Measurements from ENCODE around the gene GPR78. TPM values are rescaled to one million over a fixed set of nuclear protein-coding genes. Genes with fewer than 3 reads are reported as not detected.

Gene GPR78
- total RNA-seq, 1 experiment from 2014 or later: not detected

GRCh38 chr4:8589336-8589735 is 9.1 kb downstream of the GPR78 start:
- no peaks in the 10 kb centered on the region for H3K9me2 ChIP-seq (replicated peaks; ENCODE audit: insufficient read depth, low read length)
- no peaks in the 10 kb centered on the region for H3K79me2 ChIP-seq (ENCODE audit: low read length)
- H3K27ac ChIP-seq (ENCODE audit: low read length): no peak overlapping the region
- no peak overlapping the region for H3K4me3 ChIP-seq (ENCODE audit: low read length)
- H3K9me3 ChIP-seq (ENCODE audit: low read length): no peaks in the 10 kb centered on the region
- no peak overlapping the region for H3K9ac ChIP-seq (ENCODE audit: low read length)
- H3K4me2 ChIP-seq (ENCODE audit: low read depth, low read length, poor library complexity, severe bottlenecking): no peak overlapping the region
- no peaks in the 10 kb centered on the region for H4K20me1 ChIP-seq (ENCODE audit: insufficient read depth, low read depth, low read length)
- no peaks in the 10 kb centered on the region for H3K27me3 ChIP-seq (ENCODE audit: low read length)
- no peak for DNase-seq
- H2AFZ ChIP-seq (ENCODE audit: low read length): no peak overlapping the region
- H3K4me1 ChIP-seq (ENCODE audit: low read length): no peaks in the 10 kb centered on the region
- no peaks in the 10 kb centered on the region for H3K36me3 ChIP-seq (ENCODE audit: insufficient read depth, low read length)

DNA sequence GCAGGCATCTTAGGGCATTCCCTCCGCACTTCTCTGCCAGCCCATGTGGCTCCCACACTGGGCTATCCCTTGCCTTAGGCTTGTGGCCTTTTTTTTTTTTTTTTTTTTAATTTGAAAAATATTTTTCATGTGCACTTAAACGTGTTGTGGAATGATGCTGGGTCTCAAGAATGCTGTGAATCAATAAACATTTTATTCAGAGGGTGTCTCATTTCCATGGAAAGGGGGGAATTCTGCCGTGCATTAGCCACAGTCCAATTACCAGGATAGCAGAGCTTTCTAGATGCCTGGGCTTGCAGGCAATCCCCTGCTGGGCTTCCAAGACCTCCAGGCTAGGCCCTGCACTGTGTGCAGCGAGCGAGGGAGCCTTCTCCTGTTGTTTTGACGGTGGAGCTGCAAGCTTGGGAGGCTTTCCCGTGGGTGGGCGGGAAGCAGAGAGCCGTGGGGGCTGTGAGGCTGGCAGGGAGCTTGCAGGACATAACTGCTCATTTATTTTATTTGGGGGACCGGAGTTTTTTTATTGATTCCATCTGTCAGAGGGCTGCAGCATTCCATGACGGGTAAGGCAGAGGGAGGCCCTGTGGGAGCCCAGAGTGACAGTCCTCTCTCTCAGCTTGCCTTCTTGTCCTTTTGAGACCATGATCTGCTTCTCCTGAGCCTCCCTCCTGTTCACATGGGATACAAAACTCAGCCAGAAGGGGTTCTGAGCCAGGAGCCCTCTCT is 9.8 kb downstream of the GPR78 start:
- no peaks in the 10 kb centered on the region for H3K27me3 ChIP-seq (ENCODE audit: low read length)
- H3K27ac ChIP-seq (ENCODE audit: low read length): no peak overlapping the region
- H3K4me1 ChIP-seq (ENCODE audit: low read length): no peaks in the 10 kb centered on the region
- no peaks in the 10 kb centered on the region for H3K36me3 ChIP-seq (ENCODE audit: insufficient read depth, low read length)
- H3K4me3 ChIP-seq (ENCODE audit: low read length): no peak overlapping the region
- no peaks in the 10 kb centered on the region for H4K20me1 ChIP-seq (ENCODE audit: insufficient read depth, low read depth, low read length)
- H3K9me3 ChIP-seq (ENCODE audit: low read length): no peaks in the 10 kb centered on the region
- DNase-seq: no peak
- no peak overlapping the region for H3K4me2 ChIP-seq (ENCODE audit: low read depth, low read length, poor library complexity, severe bottlenecking)
- no peaks in the 10 kb centered on the region for H3K79me2 ChIP-seq (ENCODE audit: low read length)
- H3K9me2 ChIP-seq (replicated peaks; ENCODE audit: insufficient read depth, low read length): no peaks in the 10 kb centered on the region
- no peak overlapping the region for H2AFZ ChIP-seq (ENCODE audit: low read length)
- no peak overlapping the region for H3K9ac ChIP-seq (ENCODE audit: low read length)

- Histone ChIP-seq H3K9ac (ENCODE audit: low read length) (no peak overlapping the region), H3K79me2 (ENCODE audit: low read length) (no peaks in the 10 kb centered on the region), H3K4me3 (ENCODE audit: low read length) (no peak overlapping the region), H3K27me3 (ENCODE audit: low read length) (no peaks in the 10 kb centered on the region), H3K27ac (ENCODE audit: low read length) (no peak overlapping the region), H2AFZ (ENCODE audit: low read length) (no peak overlapping the region), H3K9me3 (ENCODE audit: low read length) (no peaks in the 10 kb centered on the region), H3K4me2 (ENCODE audit: low read depth, low read length, poor library complexity, severe bottlenecking) (no peak overlapping the region), H4K20me1 (ENCODE audit: insufficient read depth, low read depth, low read length) (no peaks in the 10 kb centered on the region), H3K9me2 (replicated peaks; ENCODE audit: insufficient read depth, low read length) (no peaks in the 10 kb centered on the region), H3K4me1 (ENCODE audit: low read length) (no peaks in the 10 kb centered on the region), H3K36me3 (ENCODE audit: insufficient read depth, low read length) (no peaks in the 10 kb centered on the region)
- DNase-seq: no peak
These were observed 10.3 kb downstream of the GPR78 start for GRCh38 chr4:8590546-8590880.

DNA sequence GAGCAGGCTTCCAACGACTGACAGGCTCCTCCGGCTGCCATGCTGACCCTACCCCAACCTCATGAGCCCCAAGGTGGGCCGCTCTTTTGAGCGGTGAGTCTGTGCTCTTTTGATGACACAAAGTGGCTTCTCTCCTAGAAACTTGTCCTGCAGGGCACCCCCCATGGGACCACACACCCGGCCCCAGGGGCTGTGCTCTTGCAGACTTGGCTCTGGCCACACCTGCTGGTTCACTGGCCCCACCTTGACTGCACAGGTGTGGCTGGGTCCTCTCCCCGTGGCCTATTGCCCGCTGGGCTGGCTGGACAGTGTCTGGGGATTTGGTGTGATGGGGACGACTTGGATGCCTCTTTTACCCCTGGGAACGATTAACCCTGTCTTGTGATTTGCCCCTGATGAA is 10.9 kb downstream of the GPR78 start:
- Histone ChIP-seq H4K20me1 (ENCODE audit: insufficient read depth, low read depth, low read length) (no peaks in the 10 kb centered on the region), H2AFZ (ENCODE audit: low read length) (no peak overlapping the region), H3K4me3 (ENCODE audit: low read length) (no peak overlapping the region), H3K36me3 (ENCODE audit: insufficient read depth, low read length) (no peaks in the 10 kb centered on the region), H3K79me2 (ENCODE audit: low read length) (no peaks in the 10 kb centered on the region), H3K9me3 (ENCODE audit: low read length) (no peaks in the 10 kb centered on the region), H3K27ac (ENCODE audit: low read length) (no peak overlapping the region), H3K9me2 (replicated peaks; ENCODE audit: insufficient read depth, low read length) (no peaks in the 10 kb centered on the region), H3K4me1 (ENCODE audit: low read length) (no peaks in the 10 kb centered on the region), H3K4me2 (ENCODE audit: low read depth, low read length, poor library complexity, severe bottlenecking) (no peak overlapping the region), H3K9ac (ENCODE audit: low read length) (no peak overlapping the region), H3K27me3 (ENCODE audit: low read length) (no peaks in the 10 kb centered on the region)
- DNase-seq: no peak

- H3K27ac ChIP-seq (ENCODE audit: low read length): no peak overlapping the region
- H3K4me1 ChIP-seq (ENCODE audit: low read length): no peaks in the 10 kb centered on the region
- no peaks in the 10 kb centered on the region for H3K36me3 ChIP-seq (ENCODE audit: insufficient read depth, low read length)
- H3K9me3 ChIP-seq (ENCODE audit: low read length): no peaks in the 10 kb centered on the region
- no peak overlapping the region for H3K4me2 ChIP-seq (ENCODE audit: low read depth, low read length, poor library complexity, severe bottlenecking)
- H3K9ac ChIP-seq (ENCODE audit: low read length): no peak overlapping the region
- no peaks in the 10 kb centered on the region for H4K20me1 ChIP-seq (ENCODE audit: insufficient read depth, low read depth, low read length)
- H3K9me2 ChIP-seq (replicated peaks; ENCODE audit: insufficient read depth, low read length): no peaks in the 10 kb centered on the region
- no peak for DNase-seq
- no peak overlapping the region for H2AFZ ChIP-seq (ENCODE audit: low read length)
- H3K27me3 ChIP-seq (ENCODE audit: low read length): no peaks in the 10 kb centered on the region
- no peaks in the 10 kb centered on the region for H3K79me2 ChIP-seq (ENCODE audit: low read length)
- H3K4me3 ChIP-seq (ENCODE audit: low read length): no peak overlapping the region
These were observed 11.6 kb downstream of the GPR78 start for GRCh38 chr4:8591626-8592365.

DNA sequence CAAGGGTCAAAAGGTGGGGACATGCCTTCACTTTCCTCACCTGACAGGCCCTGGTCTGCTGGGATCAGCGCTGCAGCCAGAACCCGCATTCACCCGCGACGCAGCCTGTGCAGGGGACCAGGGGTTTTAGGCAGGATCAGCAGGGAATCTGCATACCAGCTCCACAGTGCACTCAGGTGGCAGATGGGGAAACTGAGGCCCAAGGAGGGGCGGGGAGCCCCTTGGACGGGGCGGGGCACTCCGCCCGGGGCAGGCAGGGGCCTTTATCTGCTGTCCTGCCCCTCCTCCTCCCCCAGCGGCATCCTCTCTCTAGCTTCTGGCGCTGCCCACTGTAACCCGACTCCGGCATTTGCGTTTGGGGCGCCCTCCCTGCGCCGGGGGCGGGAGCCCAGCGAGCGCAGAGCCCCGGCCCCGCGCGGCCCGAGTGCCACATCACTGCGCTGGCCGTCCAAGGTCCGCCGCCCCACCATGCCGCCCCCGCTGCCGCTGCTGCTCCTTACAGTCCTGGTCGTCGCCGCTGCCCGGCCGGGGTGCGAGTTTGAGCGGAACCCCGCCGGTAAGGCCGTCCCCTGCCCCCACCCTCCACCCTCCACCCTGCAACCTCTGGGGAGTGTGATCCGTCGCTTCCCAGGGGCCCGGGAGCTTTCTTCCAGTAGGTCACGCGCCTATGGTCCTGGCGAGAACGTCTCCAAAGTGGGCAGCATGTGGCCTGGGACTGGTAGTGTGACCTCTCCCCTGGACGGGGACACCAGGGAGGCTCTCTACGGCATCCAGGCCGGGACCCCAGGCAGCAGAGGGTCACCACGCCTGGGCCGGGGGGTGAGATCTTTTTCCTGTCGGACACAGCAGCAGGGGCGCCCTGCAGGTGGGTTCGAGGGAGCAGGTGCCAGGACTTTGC is 12.4 kb downstream of the GPR78 start, which contains the start of gene CPZ:
CPZ (plus strand) TSS at position 400 of the 898 bp plus-strand sequence; CDS start at position 469, 69 bp downstream.
- no peak within 1 kb of the TSS for H3K4me2 ChIP-seq (ENCODE audit: low read depth, low read length, poor library complexity, severe bottlenecking)
- H3K27me3 ChIP-seq (ENCODE audit: low read length): no peaks in the 10 kb centered on the region

DNA sequence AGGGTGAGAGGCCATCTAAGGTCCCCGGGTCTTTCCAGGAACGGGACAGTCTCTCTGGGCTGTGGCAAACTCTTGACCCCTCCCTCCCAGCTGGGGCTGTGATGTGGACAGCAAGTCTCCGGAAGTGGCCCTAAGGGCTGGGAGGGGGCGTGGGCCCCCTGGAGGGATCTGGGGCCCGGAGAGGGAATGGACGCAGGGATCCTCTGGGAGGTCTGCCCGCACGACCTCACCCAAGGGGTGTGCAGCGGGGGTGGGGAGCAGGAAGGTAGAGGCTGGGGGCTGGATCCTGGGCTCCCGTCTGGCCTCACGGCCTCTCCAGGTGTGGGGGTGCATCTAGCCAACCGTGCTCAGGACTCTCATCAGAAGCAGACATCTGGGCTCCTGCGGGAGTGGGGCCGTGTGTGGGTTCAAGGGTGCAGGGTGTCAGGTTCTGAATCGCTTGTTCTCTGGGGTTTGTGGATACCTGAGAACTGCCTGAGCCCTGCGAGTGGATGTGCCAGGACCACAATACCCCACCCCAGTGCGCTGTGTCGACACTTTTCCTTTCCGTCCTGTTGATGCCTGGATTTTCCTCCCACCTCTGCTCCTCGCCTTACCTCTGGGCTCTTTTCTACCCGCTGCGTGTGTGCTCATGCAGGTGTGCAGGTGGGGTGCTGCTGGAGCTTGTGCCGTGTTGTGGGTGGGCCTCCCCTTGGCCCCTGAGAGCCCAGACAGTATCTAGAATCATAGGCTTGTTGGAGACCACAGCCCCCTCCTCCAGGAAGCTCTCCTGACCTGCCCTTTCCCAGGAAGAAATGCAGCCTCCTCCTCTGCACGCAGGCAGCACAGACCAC is 13.3 kb downstream of the GPR78 start:
- H4K20me1 ChIP-seq (ENCODE audit: insufficient read depth, low read depth, low read length): no peaks in the 10 kb centered on the region
- H3K27me3 ChIP-seq (ENCODE audit: low read length): no peaks in the 10 kb centered on the region
- H3K27ac ChIP-seq (ENCODE audit: low read length): no peak overlapping the region
- H3K4me2 ChIP-seq (ENCODE audit: low read depth, low read length, poor library complexity, severe bottlenecking): no peak overlapping the region
- no peaks in the 10 kb centered on the region for H3K36me3 ChIP-seq (ENCODE audit: insufficient read depth, low read length)
- DNase-seq: no peak
- H3K4me3 ChIP-seq (ENCODE audit: low read length): no peak overlapping the region
- H3K9me3 ChIP-seq (ENCODE audit: low read length): no peaks in the 10 kb centered on the region
- H2AFZ ChIP-seq (ENCODE audit: low read length): no peak overlapping the region
- no peaks in the 10 kb centered on the region for H3K9me2 ChIP-seq (replicated peaks; ENCODE audit: insufficient read depth, low read length)
- H3K9ac ChIP-seq (ENCODE audit: low read length): no peak overlapping the region
- H3K4me1 ChIP-seq (ENCODE audit: low read length): no peaks in the 10 kb centered on the region
- no peaks in the 10 kb centered on the region for H3K79me2 ChIP-seq (ENCODE audit: low read length)

More for the DNA sequence above, 12.4 kb downstream of the GPR78 start, which contains the start of gene CPZ:
- Histone ChIP-seq H3K9me3 (ENCODE audit: low read length) (no peaks in the 10 kb centered on the region), H3K27ac (ENCODE audit: low read length) (no peak within 1 kb of the TSS), H3K36me3 (ENCODE audit: insufficient read depth, low read length) (no peaks in the 10 kb centered on the region), H3K9ac (ENCODE audit: low read length) (no peak within 1 kb of the TSS), H2AFZ (ENCODE audit: low read length) (no peak within 1 kb of the TSS), H3K9me2 (replicated peaks; ENCODE audit: insufficient read depth, low read length) (no peaks in the 10 kb centered on the region), H3K79me2 (ENCODE audit: low read length) (no peaks in the 10 kb centered on the region), H4K20me1 (ENCODE audit: insufficient read depth, low read depth, low read length) (no peaks in the 10 kb centered on the region), H3K4me3 (ENCODE audit: low read length) (no peak within 1 kb of the TSS), H3K4me1 (ENCODE audit: low read length) (no peaks in the 10 kb centered on the region)
- DNase-seq: no peak
